SH-SY5Y (cell line): ENCODE results near the gene ARHGAP6.

ENCODE experiments used
- GATA2 ChIP-seq: IDR thresholded peaks from 2 replicates; pipeline ENCODE4 v1.6.1; 2011; ENCODE audit warnings: mild to moderate bottlenecking, low read depth, low read length
- GATA3 ChIP-seq: IDR thresholded peaks from 2 replicates; pipeline ENCODE4 v1.6.1; 2011; ENCODE audit warnings: low read depth, mild to moderate bottlenecking, low read length, moderate library complexity

- TF ChIP-seq GATA2: no peak
- no peak for TF ChIP-seq GATA3
Measured at GRCh38 chrX:11474576-11474975, 191.1 kb downstream of the ARHGAP6 start.
